SK-N-SH treated with all-trans-retinoic acid at 6 μM for 48 hours (cell line): Measurements from ENCODE around the gene ADGRE2.

Experiments used
- ESRRG ChIP-seq: fragments of 250-450 bp; sonication (Bioruptor Pico); IDR thresholded peaks from 2 replicates; pipeline ENCODE4 v1.6.1; 2021; ENCODE audit warnings: mild to moderate bottlenecking
- PPARA ChIP-seq: fragments of 250-450 bp; sonication (Bioruptor Pico); IDR thresholded peaks from 2 replicates; pipeline ENCODE4 v1.5.0; 2020; ENCODE audit warnings: mild to moderate bottlenecking, borderline replicate concordance
- ZFP3 ChIP-seq: fragments of 250-450 bp; sonication (Bioruptor Pico); IDR thresholded peaks from 2 replicates; pipeline ENCODE4 v1.5.0; 2020; ENCODE audit warnings: mild to moderate bottlenecking, moderate library complexity
- ZFP30 ChIP-seq: fragments of 450-650 bp; formaldehyde crosslinking; IDR thresholded peaks from 2 replicates; pipeline ENCODE4 v1.5.0; 2022; ENCODE audit warnings: mild to moderate bottlenecking, moderate library complexity
- ZNF565 ChIP-seq: fragments of 450-650 bp; formaldehyde crosslinking; conservative IDR thresholded peaks from 2 replicates; pipeline ENCODE4 v1.5.0; 2020; ENCODE audit warnings: low read depth, mild to moderate bottlenecking, moderate library complexity
- TF ChIP-seq, protein P1 (sequence below): fragments of 250-450 bp; sonication (Bioruptor Pico); IDR thresholded peaks from 2 replicates; pipeline ENCODE4 v1.5.1; 2020; ENCODE audit warnings: low read depth, mild to moderate bottlenecking, moderate library complexity
- TF ChIP-seq, protein P2 (sequence below): fragments of 250-450 bp; sonication (Bioruptor Pico); IDR thresholded peaks from 2 replicates; pipeline ENCODE4 v1.5.0; 2020; ENCODE audit warnings: mild to moderate bottlenecking, moderate library complexity

DNA sequence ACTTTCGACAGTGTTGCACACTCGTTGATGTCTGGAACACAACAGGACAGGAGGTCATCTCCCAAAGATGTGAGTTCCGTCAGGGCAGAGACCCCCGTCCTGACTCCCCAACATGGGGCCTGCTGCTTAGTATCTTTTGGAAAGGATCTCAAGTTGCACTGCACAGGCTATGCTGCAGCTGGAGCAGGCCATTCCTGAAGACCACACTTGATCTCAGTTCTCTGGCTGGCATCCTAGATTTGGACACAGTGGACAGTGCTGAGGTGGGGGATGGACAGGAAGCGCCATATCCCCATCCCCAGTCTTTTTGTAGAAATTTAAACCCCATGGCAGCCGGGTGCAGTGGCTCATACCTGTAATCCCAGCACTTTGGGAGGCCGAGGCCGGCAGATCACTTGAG lies 5.9 kb downstream of the ADGRE2 start:
- TF ChIP-seq ESRRG (CRISPR knock-in tag) (no peak), PPARA (no peak), ZFP3 (CRISPR knock-in tag) (no peak), ZNF565 (no peak), ZFP30 (CRISPR knock-in tag) (no peak)
- TF ChIP-seq, protein P1, sequence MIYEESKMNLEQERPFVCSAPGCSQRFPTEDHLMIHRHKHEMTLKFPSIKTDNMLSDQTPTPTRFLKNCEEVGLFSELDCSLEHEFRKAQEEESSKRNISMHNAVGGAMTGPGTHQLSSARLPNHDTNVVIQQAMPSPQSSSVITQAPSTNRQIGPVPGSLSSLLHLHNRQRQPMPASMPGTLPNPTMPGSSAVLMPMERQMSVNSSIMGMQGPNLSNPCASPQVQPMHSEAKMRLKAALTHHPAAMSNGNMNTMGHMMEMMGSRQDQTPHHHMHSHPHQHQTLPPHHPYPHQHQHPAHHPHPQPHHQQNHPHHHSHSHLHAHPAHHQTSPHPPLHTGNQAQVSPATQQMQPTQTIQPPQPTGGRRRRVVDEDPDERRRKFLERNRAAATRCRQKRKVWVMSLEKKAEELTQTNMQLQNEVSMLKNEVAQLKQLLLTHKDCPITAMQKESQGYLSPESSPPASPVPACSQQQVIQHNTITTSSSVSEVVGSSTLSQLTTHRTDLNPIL (CRISPR knock-in tag): no peak
- TF ChIP-seq, protein P2, sequence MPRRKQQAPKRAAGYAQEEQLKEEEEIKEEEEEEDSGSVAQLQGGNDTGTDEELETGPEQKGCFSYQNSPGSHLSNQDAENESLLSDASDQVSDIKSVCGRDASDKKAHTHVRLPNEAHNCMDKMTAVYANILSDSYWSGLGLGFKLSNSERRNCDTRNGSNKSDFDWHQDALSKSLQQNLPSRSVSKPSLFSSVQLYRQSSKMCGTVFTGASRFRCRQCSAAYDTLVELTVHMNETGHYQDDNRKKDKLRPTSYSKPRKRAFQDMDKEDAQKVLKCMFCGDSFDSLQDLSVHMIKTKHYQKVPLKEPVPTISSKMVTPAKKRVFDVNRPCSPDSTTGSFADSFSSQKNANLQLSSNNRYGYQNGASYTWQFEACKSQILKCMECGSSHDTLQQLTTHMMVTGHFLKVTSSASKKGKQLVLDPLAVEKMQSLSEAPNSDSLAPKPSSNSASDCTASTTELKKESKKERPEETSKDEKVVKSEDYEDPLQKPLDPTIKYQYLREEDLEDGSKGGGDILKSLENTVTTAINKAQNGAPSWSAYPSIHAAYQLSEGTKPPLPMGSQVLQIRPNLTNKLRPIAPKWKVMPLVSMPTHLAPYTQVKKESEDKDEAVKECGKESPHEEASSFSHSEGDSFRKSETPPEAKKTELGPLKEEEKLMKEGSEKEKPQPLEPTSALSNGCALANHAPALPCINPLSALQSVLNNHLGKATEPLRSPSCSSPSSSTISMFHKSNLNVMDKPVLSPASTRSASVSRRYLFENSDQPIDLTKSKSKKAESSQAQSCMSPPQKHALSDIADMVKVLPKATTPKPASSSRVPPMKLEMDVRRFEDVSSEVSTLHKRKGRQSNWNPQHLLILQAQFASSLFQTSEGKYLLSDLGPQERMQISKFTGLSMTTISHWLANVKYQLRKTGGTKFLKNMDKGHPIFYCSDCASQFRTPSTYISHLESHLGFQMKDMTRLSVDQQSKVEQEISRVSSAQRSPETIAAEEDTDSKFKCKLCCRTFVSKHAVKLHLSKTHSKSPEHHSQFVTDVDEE (CRISPR knock-in tag): no peak
